ENCODE data around the gene ZBTB11. TPM values are rescaled to one million over a fixed set of nuclear protein-coding genes. Genes with fewer than 3 reads are reported as not detected.
"Not testable (repeated sequence)": the region's sequence is repeated elsewhere in the genome, so short reads cannot be mapped to it uniquely, and the experiment has no call there.

Gene ZBTB11
- total RNA-seq, 2 experiments from 2014 or later = 28.0 to 30.3 TPM

DNA sequence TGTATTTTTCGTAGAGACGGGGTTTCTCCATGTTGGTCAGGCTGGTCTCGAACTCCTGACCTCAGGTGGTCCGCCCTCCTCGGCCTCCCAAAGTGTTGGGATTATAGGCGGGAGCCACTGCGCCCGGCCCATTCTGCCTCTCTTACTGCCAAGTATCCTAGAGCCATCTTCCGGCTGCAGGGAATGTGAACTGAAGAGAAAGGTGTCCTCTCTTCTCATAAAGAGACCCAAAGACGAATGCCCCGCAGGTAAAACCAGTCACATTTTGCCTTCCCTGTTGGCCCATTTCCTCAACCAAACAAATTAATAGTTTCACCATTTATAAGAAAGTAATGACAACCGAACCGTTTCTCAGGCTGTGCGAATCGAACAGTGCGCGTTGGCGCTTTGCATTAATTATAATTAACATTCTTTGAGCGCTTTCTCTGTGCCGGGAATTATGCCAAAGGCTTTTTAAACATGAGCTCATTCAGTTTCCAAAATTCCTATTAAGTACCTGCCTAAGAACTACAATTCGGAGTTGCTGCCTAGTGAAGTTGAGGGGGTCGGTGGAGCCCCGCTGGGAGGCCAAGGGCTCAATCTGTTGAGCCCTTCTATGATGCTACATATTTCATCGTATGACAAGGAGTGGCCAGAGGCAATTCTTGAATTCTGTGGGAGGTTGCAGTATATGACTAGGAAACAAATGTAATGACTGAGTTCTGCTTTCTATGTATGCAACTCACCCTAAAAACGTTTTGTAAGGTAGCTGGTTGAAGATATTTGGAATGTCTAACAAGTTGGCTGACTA lies 10.4 kb upstream of the ZBTB11 start:
- H3K27me3 Mint-ChIP-seq = no peaks in the 10 kb centered on the region
- H3K4me1 Mint-ChIP-seq (ENCODE audit: low read depth) = peaks cover 34% of the 10 kb centered on the region
- DNase-seq = no peak
- intact Hi-C loops (cut with micrococcal nuclease) = loop anchor here (5.0 kb wide), 2 partner anchors 250 to 405 kb away; no protein-coding TSS in a partner anchor
- ChIA-PET POLR2A (interaction anchor here (0.6 to 3.9 kb wide), 9 partner anchors 11 to 196 kb away, joined by 3 to 48 read pairs (median 7); partner anchors contain the start of genes CEP97, NFKBIZ, PCNP and ZBTB11), CTCF (interaction anchor here (0.5 to 2.8 kb wide), 7 partner anchors 9 to 169 kb away, joined by 3 to 18 read pairs (median 3); partner anchors contain the start of genes CEP97 and ZBTB11)
- H3K27ac Mint-ChIP-seq = peak overlapping the region; percentile 99
- H3K9me3 Mint-ChIP-seq = no peaks in the 10 kb centered on the region
- peak overlapping the region; percentile 99 for H3K4me3 Mint-ChIP-seq
- peaks cover 32% of the 10 kb centered on the region for H3K36me3 Mint-ChIP-seq

DNA sequence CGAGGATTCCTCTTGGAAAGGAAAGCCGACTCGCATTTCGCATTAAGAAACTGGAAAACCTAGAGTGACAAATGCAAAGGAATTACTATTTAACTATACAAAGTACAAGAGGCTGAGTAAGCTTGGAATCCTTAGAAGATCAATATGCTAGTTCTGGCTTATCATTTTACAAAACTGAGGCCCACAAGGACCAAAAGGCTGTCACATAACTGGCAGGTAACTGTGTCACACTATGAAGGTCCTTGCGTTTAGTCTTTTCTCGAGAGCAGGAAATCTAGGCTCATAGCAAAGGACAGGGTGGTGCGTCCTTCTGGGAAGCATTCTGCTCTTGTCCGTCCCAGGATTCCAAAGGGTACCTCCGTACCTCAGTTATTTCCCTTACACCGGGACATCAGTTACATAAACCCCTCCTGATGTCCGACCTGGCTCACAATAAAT lies 9.0 kb upstream of the ZBTB11 start:
- Mint-ChIP-seq H3K9me3 (no peaks in the 10 kb centered on the region), H3K27ac (peak overlapping the region; percentile 99), H3K36me3 (peaks cover 47% of the 10 kb centered on the region), H3K27me3 (no peaks in the 10 kb centered on the region), H3K4me3 (peak overlapping the region; percentile 99), H3K4me1 (ENCODE audit: low read depth) (peaks cover 40% of the 10 kb centered on the region)
- intact Hi-C loops (cut with micrococcal nuclease) = loop anchor here (1.0 to 5.0 kb wide), 7 partner anchors 9 to 406 kb away; partner anchors contain the start of genes CEP97, NXPE3 and ZBTB11
- CTCF ChIA-PET = interaction anchor here (0.6 to 2.8 kb wide), 6 partner anchors 10 to 166 kb away, joined by 3 to 18 read pairs (median 3); partner anchors contain the start of genes CEP97 and ZBTB11
- POLR2A ChIA-PET = interaction anchor here (0.8 to 3.9 kb wide), 8 partner anchors 9 to 167 kb away, joined by 3 to 48 read pairs (median 8); partner anchors contain the start of genes CEP97, NFKBIZ, PCNP and ZBTB11
- no peak for DNase-seq

DNA sequence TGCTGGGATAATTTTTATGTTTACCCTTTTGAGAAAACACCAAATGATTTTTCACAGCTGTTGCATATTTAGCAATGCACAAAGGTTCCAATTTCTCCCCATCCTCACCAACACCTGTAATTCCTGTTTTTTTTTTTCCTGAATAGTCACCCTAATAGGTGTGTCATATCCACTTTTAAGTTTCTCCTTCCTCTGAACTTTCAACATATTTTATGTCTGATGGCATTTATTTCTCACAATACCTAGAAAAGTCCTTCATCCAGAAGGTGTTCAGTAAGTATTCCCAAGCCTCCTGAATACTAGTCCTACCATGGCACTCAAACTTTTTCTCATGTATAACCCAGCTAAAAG lies 8.1 kb upstream of the ZBTB11 start:
- peak overlapping the region; percentile 99 for H3K27ac Mint-ChIP-seq
- intact Hi-C loops (cut with micrococcal nuclease) = loop anchor here (5.0 kb wide), 2 partner anchors 252 to 407 kb away; no protein-coding TSS in a partner anchor
- no peaks in the 10 kb centered on the region for H3K9me3 Mint-ChIP-seq
- ChIA-PET CTCF (interaction anchor here (0.9 to 2.8 kb wide), 5 partner anchors 9 to 974 kb away, joined by 3 to 18 read pairs (median 4); partner anchors contain the start of genes PCNP and ZBTB11), POLR2A (interaction anchor here (0.6 to 3.9 kb wide), 8 partner anchors 9 to 975 kb away, joined by 3 to 48 read pairs (median 3); partner anchors contain the start of genes CEP97, NFKBIZ and ZBTB11)
- peak overlapping the region; percentile 99 for H3K4me3 Mint-ChIP-seq
- peaks cover 42% of the 10 kb centered on the region for H3K4me1 Mint-ChIP-seq (ENCODE audit: low read depth)
- H3K36me3 Mint-ChIP-seq = peaks cover 54% of the 10 kb centered on the region
- no peaks in the 10 kb centered on the region for H3K27me3 Mint-ChIP-seq
- DNase-seq = no peak

DNA sequence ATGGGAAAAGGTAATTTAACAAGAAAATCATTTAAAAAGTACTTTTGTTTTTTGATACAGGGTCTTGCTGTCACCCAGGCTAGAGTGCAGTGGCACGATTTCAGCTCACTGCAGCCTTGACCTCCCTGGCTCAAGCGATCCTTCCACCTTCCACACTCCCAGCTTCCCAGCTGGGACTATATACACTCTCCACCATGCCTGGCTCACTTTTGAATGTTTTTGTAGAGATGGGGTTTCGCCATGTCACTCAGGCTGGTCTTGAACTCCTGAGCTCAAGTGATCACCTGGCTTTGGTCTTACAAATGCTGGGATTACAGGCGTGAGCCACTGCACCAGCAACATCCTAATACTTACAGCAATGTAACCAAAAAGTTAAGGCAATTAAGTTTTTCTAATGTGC lies 3.5 kb upstream of the ZBTB11 start:
- CTCF ChIA-PET = interaction anchor here (2.2 kb wide), 1 partner anchor 107 kb away, joined by 9 read pairs; the partner anchor contains the start of gene PCNP
- H3K27me3 Mint-ChIP-seq = no peaks in the 10 kb centered on the region
- POLR2A ChIA-PET = interaction anchor here (1.6 kb wide), 1 partner anchor 107 kb away, joined by 6 read pairs; the partner anchor contains the start of gene PCNP
- peak overlapping the region; percentile 53 for H3K27ac Mint-ChIP-seq
- peaks cover 47% of the 10 kb centered on the region for H3K36me3 Mint-ChIP-seq
- H3K4me1 Mint-ChIP-seq (ENCODE audit: low read depth) = peaks cover 46% of the 10 kb centered on the region
- H3K4me3 Mint-ChIP-seq = no peak overlapping the region
- intact Hi-C loops (cut with micrococcal nuclease) = no loop called here
- no peak for DNase-seq
- H3K9me3 Mint-ChIP-seq = no peaks in the 10 kb centered on the region

DNA sequence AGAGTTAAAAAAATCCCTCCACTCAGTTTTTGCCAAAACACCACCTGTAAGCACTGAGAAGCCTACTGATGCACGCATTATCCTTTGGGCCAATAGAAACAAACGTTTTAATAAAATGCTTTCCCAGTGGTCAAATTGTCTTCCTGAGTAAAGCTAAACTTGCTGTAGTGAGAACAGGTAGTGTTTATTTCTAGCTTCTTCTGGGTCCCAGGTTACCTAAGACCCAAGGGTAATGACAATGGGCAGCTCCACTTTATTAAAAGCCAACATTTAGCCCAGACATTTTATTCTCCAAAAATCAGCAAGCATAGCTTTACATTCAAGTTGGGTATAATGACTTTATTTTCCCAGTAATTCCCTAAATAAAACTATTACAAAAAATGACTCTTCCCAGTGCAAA lies 1.9 kb upstream of the ZBTB11 start:
- not testable (repeated sequence) for H3K27ac Mint-ChIP-seq, H3K27me3 Mint-ChIP-seq, H3K4me3 Mint-ChIP-seq, DNase-seq, H3K9me3 Mint-ChIP-seq
- POLR2A ChIA-PET = interaction anchor here (0.7 kb wide), 3 partner anchors 79 to 109 kb away, joined by 3 to 5 read pairs (median 3); partner anchors contain the start of gene NXPE3
- peaks cover 37% of the 10 kb centered on the region for H3K36me3 Mint-ChIP-seq
- CTCF ChIA-PET = interaction anchor here (1.3 kb wide), 1 partner anchor 8 kb away, joined by 4 read pairs; the partner anchor contains the start of gene RPL24
- H3K4me1 Mint-ChIP-seq (ENCODE audit: low read depth) = peaks cover 53% of the 10 kb centered on the region
- intact Hi-C loops (cut with micrococcal nuclease) = loop anchor here (5.0 kb wide), 2 partner anchors 297 to 972 kb away; partner anchors contain the start of gene TFG

DNA sequence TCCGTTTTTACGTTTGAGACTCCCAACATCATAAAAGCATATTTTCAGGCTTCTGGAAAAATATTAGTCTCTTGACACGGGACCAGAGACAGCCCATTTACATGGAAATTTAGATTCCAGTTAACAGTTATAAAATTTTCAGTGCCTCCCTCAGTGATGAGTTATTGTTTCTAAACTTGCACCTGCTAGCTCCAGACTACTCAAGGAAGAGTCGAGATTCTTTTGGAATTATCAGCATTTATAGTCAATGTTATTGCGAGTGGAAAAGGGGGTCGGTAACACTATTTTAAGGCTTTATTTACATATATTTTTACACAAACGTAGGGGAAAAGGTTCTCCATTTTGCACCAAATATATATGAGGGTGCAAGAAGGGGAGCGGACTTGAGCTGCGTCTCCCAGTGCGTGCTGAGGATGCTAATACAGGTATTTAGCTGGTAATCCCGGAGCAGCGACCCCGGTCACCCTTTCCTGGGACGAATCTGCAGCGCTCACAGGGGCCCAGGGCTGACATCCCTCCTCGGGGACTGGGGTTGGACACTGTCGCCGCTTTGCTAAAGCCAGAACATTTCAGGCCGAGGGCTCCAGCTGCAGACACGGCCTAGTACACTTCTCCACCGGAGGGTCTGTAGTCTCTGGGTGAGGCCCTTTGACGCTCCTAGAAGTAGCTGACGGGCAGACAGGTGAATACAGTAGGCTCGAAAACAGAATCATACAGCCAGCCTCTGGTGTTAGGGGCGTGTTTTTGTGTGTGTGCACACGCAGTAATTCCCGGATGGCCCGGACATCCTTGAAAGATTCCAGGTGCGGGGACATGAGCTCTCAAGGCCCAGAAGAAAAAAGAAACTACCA lies 729 bp upstream of the ZBTB11 start:
- Mint-ChIP-seq H3K4me3 (peak overlapping the region; percentile 93), H3K27me3 (no peaks in the 10 kb centered on the region), H3K36me3 (peaks cover 34% of the 10 kb centered on the region), H3K27ac (peak overlapping the region; percentile 91), H3K4me1 (ENCODE audit: low read depth) (peaks cover 57% of the 10 kb centered on the region), H3K9me3 (no peaks in the 10 kb centered on the region)
- intact Hi-C loops (cut with micrococcal nuclease) = loop anchor here (1.0 to 5.0 kb wide), 10 partner anchors 9 to 970 kb away; partner anchors contain the start of genes CEP97, NXPE3, PCNP and RPL24
- POLR2A ChIA-PET = interaction anchor here (1.0 to 4.4 kb wide), 4 partner anchors 8 to 150 kb away, joined by 3 to 48 read pairs (median 16); partner anchors contain the start of genes PCNP and RPL24
- CTCF ChIA-PET = interaction anchor here (1.3 to 3.1 kb wide), 3 partner anchors 9 to 104 kb away, joined by 4 to 13 read pairs (median 7); partner anchors contain the start of genes CEP97, PCNP and RPL24
- DNase-seq = no peak

DNA sequence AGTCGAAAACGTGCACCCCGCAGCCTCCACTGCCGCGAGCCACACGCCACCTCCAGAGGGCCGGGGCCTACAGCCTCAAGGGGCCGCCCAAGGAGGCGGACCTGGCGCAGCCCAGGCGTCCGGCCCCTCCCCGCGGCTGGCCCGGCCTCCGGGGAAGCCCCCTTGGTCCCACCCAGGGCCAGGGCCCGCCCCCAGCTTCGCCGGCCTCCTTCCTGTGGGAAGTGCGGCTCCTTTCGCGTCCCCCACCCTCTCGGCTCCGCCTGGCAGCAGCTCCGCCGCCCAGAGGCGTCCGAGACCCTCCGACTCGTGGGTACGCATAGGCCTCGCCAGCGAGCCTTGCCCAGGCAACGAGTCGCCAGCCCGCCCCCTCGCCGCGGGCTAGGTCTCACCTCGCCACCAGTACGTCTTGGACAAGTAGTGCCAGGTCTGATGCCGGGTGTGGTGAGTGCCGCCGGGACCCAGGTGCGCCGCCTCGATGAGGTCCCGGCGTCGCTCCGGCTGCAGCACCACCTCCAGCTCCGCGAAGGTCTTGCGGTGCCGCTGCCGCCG lies 642 bp downstream of the ZBTB11 start:
- Mint-ChIP-seq H3K4me3 (peak overlapping the region; percentile 93), H3K27me3 (no peaks in the 10 kb centered on the region), H3K9me3 (no peaks in the 10 kb centered on the region), H3K36me3 (peaks cover 24% of the 10 kb centered on the region), H3K27ac (peak overlapping the region; percentile 91), H3K4me1 (ENCODE audit: low read depth) (peaks cover 55% of the 10 kb centered on the region)
- peak; percentile 97 for DNase-seq
- intact Hi-C loops (cut with micrococcal nuclease) = loop anchor here (1.0 to 5.0 kb wide), 5 partner anchors 15 to 1275 kb away; partner anchors contain the start of genes LNP1, TFG and TOMM70
- POLR2A ChIA-PET = interaction anchor here (0.7 to 4.4 kb wide), 13 partner anchors 10 to 173 kb away, joined by 3 to 48 read pairs (median 6); partner anchors contain the start of genes CEP97, NFKBIZ, NXPE3 and PCNP
- CTCF ChIA-PET = interaction anchor here (0.6 to 3.1 kb wide), 8 partner anchors 9 to 429 kb away, joined by 3 to 18 read pairs (median 3); partner anchors contain the start of genes CEP97, PCNP and RPL24

DNA sequence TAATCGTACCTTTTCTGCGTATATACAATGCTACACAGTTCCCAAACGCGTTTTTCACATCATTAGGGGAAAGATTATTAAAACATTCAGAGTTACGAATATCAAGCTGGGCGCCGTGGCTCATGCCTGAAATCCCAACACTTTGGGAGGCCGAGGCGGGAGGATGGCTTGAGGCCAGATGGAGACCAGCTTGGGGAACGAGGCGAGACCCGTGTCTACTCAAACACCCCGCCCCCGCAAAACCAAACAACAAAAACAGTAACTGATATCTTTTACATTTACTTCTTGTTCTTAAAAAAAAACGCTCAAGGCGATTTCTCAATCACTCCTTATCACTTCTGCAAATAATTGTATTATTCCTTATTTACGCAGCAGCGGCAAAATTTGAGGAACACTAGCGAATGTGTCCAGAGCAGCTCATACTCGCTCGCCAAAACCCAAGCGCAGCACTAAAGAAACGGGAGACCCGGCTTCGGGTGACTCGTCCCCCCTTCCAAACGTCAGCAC lies 1.2 kb downstream of the ZBTB11 start:
- H3K36me3 Mint-ChIP-seq = peaks cover 21% of the 10 kb centered on the region
- intact Hi-C loops (cut with micrococcal nuclease) = loop anchor here (1.0 to 5.0 kb wide), 5 partner anchors 15 to 1274 kb away; partner anchors contain the start of genes LNP1, TFG and TOMM70

DNA sequence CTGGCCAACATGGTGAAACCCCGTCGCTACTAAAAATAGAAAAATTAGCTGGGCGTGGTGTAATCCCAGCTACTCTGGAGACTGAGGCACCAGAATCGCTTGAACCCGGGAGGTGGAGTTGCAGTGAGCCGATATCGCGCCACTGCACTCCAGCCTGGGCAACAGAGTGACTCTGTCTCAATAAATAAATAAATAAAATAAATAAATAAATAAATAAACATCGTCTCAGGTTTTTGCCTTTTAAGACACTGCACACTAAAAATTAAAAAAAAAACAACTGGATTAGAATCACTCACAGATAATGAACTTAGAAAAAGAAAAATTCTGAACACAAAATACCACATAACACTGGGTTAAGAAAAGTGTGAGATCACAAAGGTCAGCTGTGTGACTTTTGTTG lies 2.4 kb downstream of the ZBTB11 start:
- no peak for DNase-seq
- no peak overlapping the region for H3K27ac Mint-ChIP-seq
- intact Hi-C loops (cut with micrococcal nuclease) = no loop called here
- POLR2A ChIA-PET = interaction anchor here (4.4 kb wide), 1 partner anchor 11 kb away, joined by 48 read pairs; the partner anchor contains the start of gene RPL24
- peaks cover 45% of the 10 kb centered on the region for H3K4me1 Mint-ChIP-seq (ENCODE audit: low read depth)
- CTCF ChIA-PET = interaction anchor here (1.0 to 2.3 kb wide), 3 partner anchors 11 to 104 kb away, joined by 3 to 18 read pairs (median 4); partner anchors contain the start of gene RPL24
- H3K36me3 Mint-ChIP-seq = peaks cover 19% of the 10 kb centered on the region
- no peaks in the 10 kb centered on the region for H3K9me3 Mint-ChIP-seq
- peak overlapping the region; percentile 93 for H3K4me3 Mint-ChIP-seq
- no peaks in the 10 kb centered on the region for H3K27me3 Mint-ChIP-seq

More for the DNA sequence above, 1.2 kb downstream of the ZBTB11 start:
- POLR2A ChIA-PET = interaction anchor here (0.7 to 4.4 kb wide), 9 partner anchors 9 to 174 kb away, joined by 3 to 48 read pairs (median 6); partner anchors contain the start of genes NFKBIZ, NXPE3, PCNP and RPL24
- DNase-seq = no peak
- Mint-ChIP-seq H3K27ac (peak overlapping the region; percentile 79), H3K27me3 (no peaks in the 10 kb centered on the region), H3K4me3 (peak overlapping the region; percentile 93), H3K9me3 (no peaks in the 10 kb centered on the region), H3K4me1 (ENCODE audit: low read depth) (peaks cover 49% of the 10 kb centered on the region)
- CTCF ChIA-PET = interaction anchor here (0.6 to 3.1 kb wide), 8 partner anchors 10 to 105 kb away, joined by 3 to 18 read pairs (median 3); partner anchors contain the start of genes CEP97, PCNP and RPL24

DNA sequence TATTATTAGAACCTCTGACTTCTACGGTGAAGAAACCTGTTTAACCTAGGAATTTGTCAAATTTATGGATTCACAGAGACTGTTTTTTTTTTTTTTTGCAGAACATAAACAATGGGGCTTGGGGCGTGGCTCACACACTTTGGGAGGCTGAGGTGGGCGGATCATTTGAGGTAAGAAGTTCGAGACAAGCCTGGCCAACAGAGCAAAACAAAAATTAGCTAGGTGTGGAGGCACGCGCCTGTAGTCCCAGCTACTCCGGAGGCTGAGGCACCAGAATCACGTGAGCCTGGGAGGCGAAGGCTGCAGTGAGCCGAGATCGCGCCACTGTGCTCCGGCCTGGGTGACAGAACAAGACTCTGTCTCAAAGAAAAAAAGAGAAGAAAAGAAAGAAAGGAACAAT lies 3.0 kb downstream of the ZBTB11 start:
- Mint-ChIP-seq H3K36me3 (peaks cover 19% of the 10 kb centered on the region), H3K27ac (no peak overlapping the region), H3K9me3 (no peaks in the 10 kb centered on the region), H3K4me3 (no peak overlapping the region), H3K4me1 (ENCODE audit: low read depth) (peaks cover 45% of the 10 kb centered on the region), H3K27me3 (no peaks in the 10 kb centered on the region)
- intact Hi-C loops (cut with micrococcal nuclease) = no loop called here
- CTCF ChIA-PET = interaction anchor here (1.6 kb wide), 1 partner anchor 100 kb away, joined by 5 read pairs; the partner anchor contains the start of gene PCNP
- POLR2A ChIA-PET = interaction anchor here (0.6 kb wide), 2 partner anchors 11 to 144 kb away, joined by 3 read pairs; no protein-coding TSS in a partner anchor
- no peak for DNase-seq
